ENCODE results near the gene NUDT16L1. TPM values are rescaled to one million over a fixed set of nuclear protein-coding genes. Genes with fewer than 3 reads are reported as not detected.
A peak's percentile ranks its signal among the peaks of the same experiment; 100 is the strongest.

NUDT16L1 gene
- total RNA-seq, 1 donor, result 28.5 TPM

- no peak overlapping the region for H3K4me3 ChIP-seq (ENCODE audit: low read depth, low read length)
- peak; percentile 48 for DNase-seq (ENCODE audit: low read depth)
- TF ChIP-seq, protein P1, sequence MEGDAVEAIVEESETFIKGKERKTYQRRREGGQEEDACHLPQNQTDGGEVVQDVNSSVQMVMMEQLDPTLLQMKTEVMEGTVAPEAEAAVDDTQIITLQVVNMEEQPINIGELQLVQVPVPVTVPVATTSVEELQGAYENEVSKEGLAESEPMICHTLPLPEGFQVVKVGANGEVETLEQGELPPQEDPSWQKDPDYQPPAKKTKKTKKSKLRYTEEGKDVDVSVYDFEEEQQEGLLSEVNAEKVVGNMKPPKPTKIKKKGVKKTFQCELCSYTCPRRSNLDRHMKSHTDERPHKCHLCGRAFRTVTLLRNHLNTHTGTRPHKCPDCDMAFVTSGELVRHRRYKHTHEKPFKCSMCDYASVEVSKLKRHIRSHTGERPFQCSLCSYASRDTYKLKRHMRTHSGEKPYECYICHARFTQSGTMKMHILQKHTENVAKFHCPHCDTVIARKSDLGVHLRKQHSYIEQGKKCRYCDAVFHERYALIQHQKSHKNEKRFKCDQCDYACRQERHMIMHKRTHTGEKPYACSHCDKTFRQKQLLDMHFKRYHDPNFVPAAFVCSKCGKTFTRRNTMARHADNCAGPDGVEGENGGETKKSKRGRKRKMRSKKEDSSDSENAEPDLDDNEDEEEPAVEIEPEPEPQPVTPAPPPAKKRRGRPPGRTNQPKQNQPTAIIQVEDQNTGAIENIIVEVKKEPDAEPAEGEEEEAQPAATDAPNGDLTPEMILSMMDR (IDR thresholded peaks at IDR 0.05; ENCODE audit: insufficient read depth, low read depth, low read length), result no peak
These were observed 28.6 kb upstream of the NUDT16L1 start for GRCh38 chr16:4664538-4665418.

GRCh38 chr16:4666537-4667202 is 26.7 kb upstream of the NUDT16L1 start:
- TF ChIP-seq, protein P1 (IDR thresholded peaks at IDR 0.05; ENCODE audit: insufficient read depth, low read depth, low read length), result no peak
- no peak overlapping the region for H3K4me3 ChIP-seq (ENCODE audit: low read depth, low read length)
- DNase-seq (ENCODE audit: low read depth), result no peak

- DNase-seq (ENCODE audit: low read depth), result no peak
- H3K4me3 ChIP-seq (ENCODE audit: low read depth, low read length), result no peak overlapping the region
- TF ChIP-seq, protein P1 (IDR thresholded peaks at IDR 0.05; ENCODE audit: insufficient read depth, low read depth, low read length), result no peak
These were observed 26.0 kb upstream of the NUDT16L1 start for GRCh38 chr16:4667203-4667963.

DNA sequence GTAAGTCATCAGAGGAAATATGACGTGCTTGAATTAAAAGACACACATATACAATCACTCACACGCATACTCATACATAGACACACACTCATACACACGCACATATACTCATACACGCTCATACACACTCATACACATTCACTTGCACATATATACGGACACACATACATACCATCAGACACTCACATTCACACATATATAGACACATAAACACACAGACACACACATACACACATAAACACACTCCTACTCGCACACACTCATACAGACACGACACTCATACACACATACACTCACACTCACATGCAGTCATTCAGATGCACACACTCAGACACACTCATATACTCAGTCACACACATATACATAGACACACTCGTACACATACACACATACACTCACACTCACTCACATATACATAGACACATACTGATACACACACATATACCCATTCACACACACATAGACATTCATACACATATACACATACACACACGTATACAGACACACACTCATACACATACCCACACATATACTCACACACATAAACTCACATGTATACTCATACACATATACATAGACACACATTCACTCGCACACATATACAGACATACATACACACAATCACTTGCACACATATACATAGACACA is 24.9 kb upstream of the NUDT16L1 start:
- TF ChIP-seq, protein P1 (IDR thresholded peaks at IDR 0.05; ENCODE audit: insufficient read depth, low read depth, low read length), result no peak

DNA sequence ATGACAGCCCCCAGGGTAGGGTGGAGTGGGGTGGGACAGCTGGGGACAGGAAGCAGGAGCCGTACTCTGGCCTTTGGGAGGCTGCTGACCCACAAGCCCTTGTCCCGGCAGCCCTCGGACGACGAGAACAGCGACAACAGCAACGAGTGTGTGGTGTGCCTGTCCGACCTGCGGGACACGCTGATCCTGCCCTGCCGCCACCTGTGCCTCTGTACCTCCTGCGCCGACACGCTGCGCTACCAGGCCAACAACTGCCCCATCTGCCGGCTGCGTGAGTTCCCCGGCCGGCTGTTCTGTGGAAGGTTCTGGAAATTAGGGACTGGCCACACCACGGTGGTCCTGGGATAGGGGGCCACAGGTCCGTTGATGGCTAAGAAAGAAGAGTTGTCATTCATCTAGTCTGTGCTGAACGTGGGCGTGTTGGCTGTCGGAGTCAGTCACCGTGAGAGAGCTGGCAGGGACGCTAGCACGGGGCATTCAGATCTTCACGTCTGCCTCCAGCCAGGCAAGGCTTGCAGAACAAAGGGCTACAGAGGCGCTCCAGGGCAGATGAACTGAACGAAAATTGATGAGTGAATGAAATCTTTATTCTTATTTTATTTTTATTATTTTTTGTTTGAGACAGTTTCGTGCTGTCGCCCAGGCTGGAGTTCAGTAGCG is 19.8 kb upstream of the NUDT16L1 start:
- TF ChIP-seq, protein P1 (IDR thresholded peaks at IDR 0.05; ENCODE audit: insufficient read depth, low read depth, low read length), result no peak
- no peak for DNase-seq (ENCODE audit: low read depth)
- no peak overlapping the region for H3K4me3 ChIP-seq (ENCODE audit: low read depth, low read length)

More for the DNA sequence above, 24.9 kb upstream of the NUDT16L1 start:
- no peak for DNase-seq (ENCODE audit: low read depth)
- H3K4me3 ChIP-seq (ENCODE audit: low read depth, low read length), result no peak overlapping the region

Data from fibroblast of villous mesenchyme (primary cell).